GM20431 (cell line): ENCODE results near the gene CHD6.

ENCODE experiments used
- in situ Hi-C: fragments of 300-500 bp; cut with MseI, MboI; formaldehyde crosslinking; loops from one replicate; pipeline ENCODE4 v1.15.0; 2020; ENCODE audit warnings: low sequenced_read_pairs; ENCODE audit not compliant: unreplicated experiment

The CHD6 gene

GRCh38 chr20:41407607-41408006 is 210.6 kb downstream of the CHD6 start:
- in situ Hi-C loops, result no loop called here

- in situ Hi-C loops, result no loop called here
These were observed 211.2 kb downstream of the CHD6 start for GRCh38 chr20:41406896-41407444.

- in situ Hi-C loops, result no loop called here
These were observed 211.8 kb downstream of the CHD6 start for GRCh38 chr20:41406353-41406752.

- in situ Hi-C loops, result no loop called here
These were observed 212.7 kb downstream of the CHD6 start for GRCh38 chr20:41405436-41405835.

- in situ Hi-C loops, result no loop called here
These were observed 214.6 kb downstream of the CHD6 start for GRCh38 chr20:41403604-41404003.

GRCh38 chr20:41398408-41398807 is 219.8 kb downstream of the CHD6 start:
- in situ Hi-C loops, result no loop called here

GRCh38 chr20:41395667-41396664 is 222.2 kb downstream of the CHD6 start:
- in situ Hi-C loops, result no loop called here

- in situ Hi-C loops, result no loop called here
These were observed 223.1 kb downstream of the CHD6 start for GRCh38 chr20:41394931-41395666.

GRCh38 chr20:41394081-41394480 is 224.1 kb downstream of the CHD6 start:
- in situ Hi-C loops, result no loop called here

- in situ Hi-C loops, result no loop called here
These were observed 224.5 kb downstream of the CHD6 start for GRCh38 chr20:41393705-41394066.

- in situ Hi-C loops, result no loop called here
These were observed 225.1 kb downstream of the CHD6 start for GRCh38 chr20:41392871-41393704.

- in situ Hi-C loops, result no loop called here
These were observed 225.9 kb downstream of the CHD6 start for GRCh38 chr20:41392295-41392694.

GRCh38 chr20:41391587-41392001 is 226.6 kb downstream of the CHD6 start:
- in situ Hi-C loops, result no loop called here

GRCh38 chr20:41390889-41391288 is 227.3 kb downstream of the CHD6 start:
- in situ Hi-C loops, result no loop called here

GRCh38 chr20:41387444-41387851 is 230.7 kb downstream of the CHD6 start:
- in situ Hi-C loops, result no loop called here

- in situ Hi-C loops, result no loop called here
These were observed 231.4 kb downstream of the CHD6 start for GRCh38 chr20:41386502-41387427.

GRCh38 chr20:41382791-41383305 is 235.3 kb downstream of the CHD6 start:
- in situ Hi-C loops, result no loop called here

GRCh38 chr20:41380551-41381193 is 237.5 kb downstream of the CHD6 start:
- in situ Hi-C loops, result no loop called here
